HG03097 (cell line): ENCODE results near the gene TPBGL.

Experiments used
- ATAC-seq: cut with Tn5 transposase; IDR thresholded peaks from one replicate; pipeline ENCODE4 v1.9.1; 2021; ENCODE audit not compliant: unreplicated experiment, low FRiP score

TPBGL gene

GRCh38 chr11:75240311-75241035, at the start of gene TPBGL:
Gene TPBGL, plus strand, starts transcription at chr11:75240774. Its CDS starts 276 bp downstream, at chr11:75241050.
- no peak for ATAC-seq

GRCh38 chr11:75191330-75191717, 49.2 kb upstream of the TPBGL start:
- ATAC-seq = no peak

GRCh38 chr11:75193271-75193670, 47.3 kb upstream of the TPBGL start:
- no peak for ATAC-seq

GRCh38 chr11:75193711-75194110, 46.9 kb upstream of the TPBGL start:
- ATAC-seq = no peak

- ATAC-seq = no peak
Observed at GRCh38 chr11:75194147-75194546, 46.4 kb upstream of the TPBGL start.

- ATAC-seq = no peak
Observed at GRCh38 chr11:75195167-75195962, 45.2 kb upstream of the TPBGL start.

- ATAC-seq = no peak
Observed at GRCh38 chr11:75196426-75196825, 44.1 kb upstream of the TPBGL start.

- ATAC-seq = no peak
Observed at GRCh38 chr11:75197512-75198277, 42.9 kb upstream of the TPBGL start.

GRCh38 chr11:75198278-75198973, 42.1 kb upstream of the TPBGL start:
- no peak for ATAC-seq

GRCh38 chr11:75199412-75199955, 41.1 kb upstream of the TPBGL start:
- ATAC-seq = no peak

GRCh38 chr11:75200051-75200450, 40.5 kb upstream of the TPBGL start:
- no peak for ATAC-seq

GRCh38 chr11:75200531-75200930, 40.0 kb upstream of the TPBGL start:
- ATAC-seq = no peak

- ATAC-seq = no peak
Observed at GRCh38 chr11:75201771-75202170, 38.8 kb upstream of the TPBGL start.

- no peak for ATAC-seq
Observed at GRCh38 chr11:75202195-75202594, 38.4 kb upstream of the TPBGL start.

GRCh38 chr11:75203138-75203537, 37.4 kb upstream of the TPBGL start:
- no peak for ATAC-seq

GRCh38 chr11:75203641-75204011, 36.9 kb upstream of the TPBGL start:
- ATAC-seq = no peak

- no peak for ATAC-seq
Observed at GRCh38 chr11:75204012-75204674, 36.4 kb upstream of the TPBGL start.

- no peak for ATAC-seq
Observed at GRCh38 chr11:75204685-75205563, 35.6 kb upstream of the TPBGL start.

- no peak for ATAC-seq
Observed at GRCh38 chr11:75205564-75206020, 35.0 kb upstream of the TPBGL start.
